ENCODE data around the gene SLC2A1. TPM values are rescaled to one million over a fixed set of nuclear protein-coding genes. Genes with fewer than 3 reads are reported as not detected.

Gene SLC2A1
- total RNA-seq, 1 donor from 2014 or later, result 192 TPM

GRCh38 chr1:42937141-42937696, 21.4 kb downstream of the SLC2A1 start:
- no peak for TF ChIP-seq CTCF (conservative IDR thresholded peaks at IDR 0.05)
- Mint-ChIP-seq H3K4me3 (peak overlapping the region; percentile 79), H3K36me3 (peaks cover 50% of the 10 kb centered on the region), H3K27ac (peak overlapping the region; percentile 95), H3K4me1 (ENCODE audit: unreplicated experiment) (peaks cover 52% of the 10 kb centered on the region), H3K9me3 (peaks cover 4% of the 10 kb centered on the region), H3K27me3 (peaks cover 16% of the 10 kb centered on the region)
- no peak for DNase-seq (ENCODE audit: extremely low spot score, unreplicated experiment)

DNA sequence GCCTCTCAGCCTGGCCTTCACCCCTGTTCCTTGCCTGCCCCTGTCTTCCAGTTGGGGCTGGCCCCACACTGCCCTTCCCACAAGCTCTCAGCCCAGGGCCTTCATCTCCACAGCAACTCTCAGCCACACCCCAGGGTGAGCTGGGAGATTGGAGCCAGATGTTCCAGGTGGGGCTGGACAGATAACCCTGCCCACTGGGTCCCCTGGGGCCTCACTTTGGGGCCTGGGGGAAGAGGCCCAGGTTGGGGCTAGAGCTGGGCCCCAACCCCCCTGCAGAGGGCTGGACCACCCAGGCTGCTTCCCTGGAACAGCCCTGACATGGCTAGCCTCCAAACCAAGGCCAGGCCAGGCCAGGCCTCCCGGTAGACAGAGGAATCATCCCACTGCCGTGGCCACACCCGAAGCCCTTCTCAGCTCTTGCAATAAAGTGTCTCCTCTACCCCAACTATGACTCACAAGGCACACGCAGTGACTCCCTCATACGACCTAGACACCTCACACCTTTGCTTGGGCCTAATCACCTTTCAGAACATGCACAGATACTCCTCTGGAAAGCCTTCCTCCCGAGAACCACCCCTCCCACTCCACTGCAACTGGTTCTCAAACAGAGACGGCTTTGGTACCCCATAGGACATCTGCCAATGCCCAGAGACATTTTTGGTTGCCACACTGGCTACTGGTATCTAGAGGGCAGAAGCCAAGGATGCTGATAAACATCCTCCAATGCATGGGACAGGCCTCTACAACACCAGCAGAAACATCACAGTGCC, 22.2 kb downstream of the SLC2A1 start:
- H3K36me3 Mint-ChIP-seq, result peaks cover 43% of the 10 kb centered on the region
- H3K9me3 Mint-ChIP-seq, result peaks cover 4% of the 10 kb centered on the region
- TF ChIP-seq CTCF (conservative IDR thresholded peaks at IDR 0.05), result no peak
- H3K27me3 Mint-ChIP-seq, result peaks cover 16% of the 10 kb centered on the region
- peak overlapping the region; percentile 95 for H3K27ac Mint-ChIP-seq
- DNase-seq (ENCODE audit: extremely low spot score, unreplicated experiment), result no peak
- peaks cover 54% of the 10 kb centered on the region for H3K4me1 Mint-ChIP-seq (ENCODE audit: unreplicated experiment)
- H3K4me3 Mint-ChIP-seq, result peak overlapping the region; percentile 79

- TF ChIP-seq CTCF (conservative IDR thresholded peaks at IDR 0.05), result no peak
- H3K27me3 Mint-ChIP-seq, result peaks cover 15% of the 10 kb centered on the region
- peaks cover 52% of the 10 kb centered on the region for H3K4me1 Mint-ChIP-seq (ENCODE audit: unreplicated experiment)
- H3K27ac Mint-ChIP-seq, result peak overlapping the region; percentile 95
- peaks cover 42% of the 10 kb centered on the region for H3K36me3 Mint-ChIP-seq
- DNase-seq (ENCODE audit: extremely low spot score, unreplicated experiment), result no peak
- H3K9me3 Mint-ChIP-seq, result peaks cover 3% of the 10 kb centered on the region
- H3K4me3 Mint-ChIP-seq, result peak overlapping the region; percentile 79
These were observed 22.7 kb downstream of the SLC2A1 start for GRCh38 chr1:42935971-42936308.

- Mint-ChIP-seq H3K4me3 (peak overlapping the region; percentile 49), H3K36me3 (peaks cover 38% of the 10 kb centered on the region), H3K9me3 (no peaks in the 10 kb centered on the region)
These were observed 23.3 kb downstream of the SLC2A1 start for GRCh38 chr1:42935313-42935895.

More at GRCh38 chr1:42935313-42935895, 23.3 kb downstream of the SLC2A1 start:
- no peak for DNase-seq (ENCODE audit: extremely low spot score, unreplicated experiment)
- peaks cover 11% of the 10 kb centered on the region for H3K27me3 Mint-ChIP-seq
- TF ChIP-seq CTCF (conservative IDR thresholded peaks at IDR 0.05), result no peak
- peaks cover 49% of the 10 kb centered on the region for H3K4me1 Mint-ChIP-seq (ENCODE audit: unreplicated experiment)
- peak overlapping the region; percentile 95 for H3K27ac Mint-ChIP-seq
